Peyer's patch (tissue), 4 donors: ENCODE measurements around the gene HMOX1.

Experiments used
- POLR2A ChIP-seq, 2 donors: fragments of 450-650 bp; IDR thresholded peaks; one replicate each; pipeline ENCODE4 v1.5.1; 2017; ENCODE audit warnings: antibody characterized with exemption in 2 of 2, mild to moderate bottlenecking in 2 of 2, moderate library complexity in 2 of 2
- TF ChIP-seq, protein P1 (sequence below), 6 experiments: fragments of 450-650 bp in 4 of 6; fragments of 200-600 bp in 2 of 6; sonication (generic) in 1 of 6; IDR thresholded peaks; one replicate each; pipeline ENCODE4 v1.5.1; 2017 to 2019; ENCODE audit warnings: antibody characterized with exemption in 6 of 6, mild to moderate bottlenecking in 3 of 6, moderate library complexity in 1 of 6

DNA sequence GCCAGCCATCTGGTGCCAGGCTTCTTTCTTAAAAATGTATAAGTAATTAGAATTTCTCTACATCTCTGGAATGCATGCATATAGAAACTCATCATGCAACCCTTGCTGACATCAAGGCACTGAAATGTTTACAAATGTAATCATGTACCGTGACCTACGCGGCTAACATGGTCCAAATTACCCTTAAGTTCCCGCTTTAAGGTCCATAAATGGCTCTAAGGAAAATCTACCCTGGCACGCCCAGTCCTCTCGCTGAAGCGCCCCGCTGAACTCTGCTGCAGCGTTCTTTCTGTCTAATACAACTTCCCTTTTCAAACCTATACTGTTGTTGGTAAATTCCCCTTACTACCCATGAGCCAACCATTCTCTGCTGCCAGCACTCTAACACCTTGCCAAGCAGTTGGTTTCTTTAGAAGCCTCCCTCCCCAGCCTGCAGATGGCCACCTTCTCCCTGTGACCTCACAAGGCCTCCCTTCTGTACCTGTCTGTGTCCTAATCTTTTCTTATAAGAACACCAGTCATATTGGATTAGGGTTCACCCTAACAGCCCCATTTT, 13.5 kb upstream of the HMOX1 start:
- TF ChIP-seq, protein P1, sequence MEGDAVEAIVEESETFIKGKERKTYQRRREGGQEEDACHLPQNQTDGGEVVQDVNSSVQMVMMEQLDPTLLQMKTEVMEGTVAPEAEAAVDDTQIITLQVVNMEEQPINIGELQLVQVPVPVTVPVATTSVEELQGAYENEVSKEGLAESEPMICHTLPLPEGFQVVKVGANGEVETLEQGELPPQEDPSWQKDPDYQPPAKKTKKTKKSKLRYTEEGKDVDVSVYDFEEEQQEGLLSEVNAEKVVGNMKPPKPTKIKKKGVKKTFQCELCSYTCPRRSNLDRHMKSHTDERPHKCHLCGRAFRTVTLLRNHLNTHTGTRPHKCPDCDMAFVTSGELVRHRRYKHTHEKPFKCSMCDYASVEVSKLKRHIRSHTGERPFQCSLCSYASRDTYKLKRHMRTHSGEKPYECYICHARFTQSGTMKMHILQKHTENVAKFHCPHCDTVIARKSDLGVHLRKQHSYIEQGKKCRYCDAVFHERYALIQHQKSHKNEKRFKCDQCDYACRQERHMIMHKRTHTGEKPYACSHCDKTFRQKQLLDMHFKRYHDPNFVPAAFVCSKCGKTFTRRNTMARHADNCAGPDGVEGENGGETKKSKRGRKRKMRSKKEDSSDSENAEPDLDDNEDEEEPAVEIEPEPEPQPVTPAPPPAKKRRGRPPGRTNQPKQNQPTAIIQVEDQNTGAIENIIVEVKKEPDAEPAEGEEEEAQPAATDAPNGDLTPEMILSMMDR (IDR thresholded peaks at IDR 0.05), result no peak
- no peak for TF ChIP-seq POLR2A (IDR thresholded peaks at IDR 0.05)
